GM18907 (cell line): ENCODE data around the gene IL34.
"Not testable (repeated sequence)": the region's sequence is repeated elsewhere in the genome, so short reads cannot be mapped to it uniquely, and the experiment has no call there.

Source experiments
- ATAC-seq: cut with Tn5 transposase; IDR thresholded peaks from one replicate; pipeline ENCODE4 v1.9.1; 2021; ENCODE audit warnings: mild to moderate bottlenecking, moderate library complexity; ENCODE audit not compliant: unreplicated experiment

Gene IL34

GRCh38 chr16:70630960-70631745, 15.2 kb upstream of the IL34 start:
- ATAC-seq = no peak

GRCh38 chr16:70632273-70632672, 14.1 kb upstream of the IL34 start:
- no peak for ATAC-seq

GRCh38 chr16:70633617-70634016, 12.7 kb upstream of the IL34 start:
- ATAC-seq = not testable (repeated sequence)

GRCh38 chr16:70634861-70635260, 11.5 kb upstream of the IL34 start:
- no peak for ATAC-seq

- ATAC-seq = no peak
Observed at GRCh38 chr16:70635336-70636016, 10.9 kb upstream of the IL34 start.

GRCh38 chr16:70638814-70639792, 7.3 kb upstream of the IL34 start:
- no peak for ATAC-seq

GRCh38 chr16:70642633-70643032, 3.7 kb upstream of the IL34 start:
- no peak for ATAC-seq

- ATAC-seq = not testable (repeated sequence)
Observed at GRCh38 chr16:70643264-70643663, 3.1 kb upstream of the IL34 start.

GRCh38 chr16:70644763-70645597, 1.4 kb upstream of the IL34 start:
- no peak for ATAC-seq

- no peak for ATAC-seq
Observed at GRCh38 chr16:70647441-70648359, 1.3 kb downstream of the IL34 start.

- no peak for ATAC-seq
Observed at GRCh38 chr16:70648606-70649005, 2.2 kb downstream of the IL34 start.

GRCh38 chr16:70649300-70649699, 2.9 kb downstream of the IL34 start:
- no peak for ATAC-seq

- no peak for ATAC-seq
Observed at GRCh38 chr16:70650216-70650615, 3.9 kb downstream of the IL34 start.

- ATAC-seq = no peak
Observed at GRCh38 chr16:70651524-70651923, 5.2 kb downstream of the IL34 start.

- no peak for ATAC-seq
Observed at GRCh38 chr16:70652322-70652721, 6.0 kb downstream of the IL34 start.

GRCh38 chr16:70653406-70653805, 7.0 kb downstream of the IL34 start:
- ATAC-seq = no peak

GRCh38 chr16:70653809-70654771, 7.7 kb downstream of the IL34 start:
- no peak for ATAC-seq

- ATAC-seq = no peak
Observed at GRCh38 chr16:70656065-70656711, 9.8 kb downstream of the IL34 start.
